SK-N-SH treated with all-trans-retinoic acid at 6 μM for 48 hours (cell line): ENCODE measurements around the gene PHIP.

Source experiments
- ATAC-seq: fragments of 200-7000 bp; cut with Tn5 transposase; 3 replicates; pipeline ENCODE4 v1.9.1; 2020; ENCODE audit warnings: mild to moderate bottlenecking, moderate library complexity
- ARNTL ChIP-seq: fragments of 450-650 bp; formaldehyde crosslinking; IDR thresholded peaks from 2 replicates; pipeline ENCODE4 v1.5.0; 2020; ENCODE audit warnings: low read depth, mild to moderate bottlenecking, moderate library complexity, borderline replicate concordance
- BACH2 ChIP-seq: fragments of 250-450 bp; sonication (Bioruptor Pico); IDR thresholded peaks from 2 replicates; pipeline ENCODE4 v1.9.0; 2021; ENCODE audit warnings: mild to moderate bottlenecking, borderline replicate concordance
- CREB5 ChIP-seq: fragments of 250-450 bp; sonication (Bioruptor Pico); IDR thresholded peaks from 2 replicates; pipeline ENCODE4 v1.5.1; 2020; ENCODE audit warnings: low read depth, mild to moderate bottlenecking, moderate library complexity
- CSDC2 ChIP-seq: fragments of 250-450 bp; sonication (Bioruptor Pico); IDR thresholded peaks from 2 replicates; pipeline ENCODE4 v1.5.0; 2020; ENCODE audit warnings: mild to moderate bottlenecking, moderate library complexity
- CSRNP3 ChIP-seq: fragments of 250-450 bp; sonication (Bioruptor Pico); IDR thresholded peaks from 2 replicates; pipeline ENCODE4 v1.5.1; 2021; ENCODE audit warnings: mild to moderate bottlenecking, moderate library complexity
- ESRRG ChIP-seq: fragments of 250-450 bp; sonication (Bioruptor Pico); IDR thresholded peaks from 2 replicates; pipeline ENCODE4 v1.6.1; 2021; ENCODE audit warnings: mild to moderate bottlenecking
- GLIS3 ChIP-seq: fragments of 250-450 bp; sonication (Bioruptor Pico); IDR thresholded peaks from 2 replicates; pipeline ENCODE4 v1.5.0; 2020; ENCODE audit warnings: mild to moderate bottlenecking, moderate library complexity
- ISL1 ChIP-seq: fragments of 250-450 bp; sonication (Bioruptor Pico); IDR thresholded peaks from 2 replicates; pipeline ENCODE4 v2.1.2; 2022; ENCODE audit warnings: mild to moderate bottlenecking, moderate library complexity
- OSR1 ChIP-seq: fragments of 250-450 bp; sonication (Bioruptor Pico); IDR thresholded peaks from 2 replicates; pipeline ENCODE4 v1.8.0; 2022; ENCODE audit warnings: moderate library complexity, mild to moderate bottlenecking, inconsistent platforms
- PATZ1 ChIP-seq: fragments of 250-450 bp; sonication (Bioruptor Pico); IDR thresholded peaks from 2 replicates; pipeline ENCODE4 v1.8.0; 2020; ENCODE audit warnings: mild to moderate bottlenecking, moderate library complexity, borderline replicate concordance
- POU6F1 ChIP-seq: fragments of 250-450 bp; sonication (Bioruptor Pico); IDR thresholded peaks from 2 replicates; pipeline ENCODE4 v1.8.0; 2021; ENCODE audit warnings: low read depth, mild to moderate bottlenecking, moderate library complexity, borderline replicate concordance
- PPARA ChIP-seq: fragments of 250-450 bp; sonication (Bioruptor Pico); IDR thresholded peaks from 2 replicates; pipeline ENCODE4 v1.5.0; 2020; ENCODE audit warnings: mild to moderate bottlenecking, borderline replicate concordance
- RARB ChIP-seq: fragments of 250-450 bp; sonication (Bioruptor Pico); IDR thresholded peaks from 2 replicates; pipeline ENCODE4 v1.8.0; 2021; ENCODE audit warnings: mild to moderate bottlenecking, moderate library complexity
- SNAI2 ChIP-seq: fragments of 250-450 bp; sonication (Bioruptor Pico); IDR thresholded peaks from 2 replicates; pipeline ENCODE4 v1.5.0; 2020; ENCODE audit warnings: mild to moderate bottlenecking, moderate library complexity
- TCF4 ChIP-seq: fragments of 250-450 bp; sonication (Bioruptor Pico); IDR thresholded peaks from 2 replicates; pipeline ENCODE4 v1.8.0; 2021; ENCODE audit warnings: mild to moderate bottlenecking, moderate library complexity, borderline replicate concordance
- ZC3H10 ChIP-seq: fragments of 250-450 bp; sonication (Bioruptor Pico); IDR thresholded peaks from 2 replicates; pipeline ENCODE4 v1.5.1; 2021; ENCODE audit warnings: mild to moderate bottlenecking, moderate library complexity
- ZFP3 ChIP-seq: fragments of 250-450 bp; sonication (Bioruptor Pico); IDR thresholded peaks from 2 replicates; pipeline ENCODE4 v1.5.0; 2020; ENCODE audit warnings: mild to moderate bottlenecking, moderate library complexity
- ZFP30 ChIP-seq: fragments of 450-650 bp; formaldehyde crosslinking; IDR thresholded peaks from 2 replicates; pipeline ENCODE4 v1.5.0; 2022; ENCODE audit warnings: mild to moderate bottlenecking, moderate library complexity
- ZNF565 ChIP-seq: fragments of 450-650 bp; formaldehyde crosslinking; conservative IDR thresholded peaks from 2 replicates; pipeline ENCODE4 v1.5.0; 2020; ENCODE audit warnings: low read depth, mild to moderate bottlenecking, moderate library complexity
- ZNF70 ChIP-seq: fragments of 450-650 bp; formaldehyde crosslinking; IDR thresholded peaks from 2 replicates; pipeline ENCODE4 v1.5.0; 2020; ENCODE audit warnings: mild to moderate bottlenecking, moderate library complexity
- ZNF8 ChIP-seq: fragments of 450-650 bp; formaldehyde crosslinking; IDR thresholded peaks from 2 replicates; pipeline ENCODE4 v1.5.0; 2020; ENCODE audit warnings: mild to moderate bottlenecking, moderate library complexity

The PHIP gene

GRCh38 chr6:79065232-79065631, 12.8 kb downstream of the PHIP start:
- no peak for ATAC-seq
- TF ChIP-seq ZFP3 (CRISPR knock-in tag) (no peak), BACH2 (CRISPR knock-in tag) (no peak), PPARA (no peak), SNAI2 (CRISPR knock-in tag) (no peak), ZNF565 (CRISPR knock-in tag) (no peak), OSR1 (no peak), PATZ1 (CRISPR knock-in tag) (no peak), ZNF8 (CRISPR knock-in tag) (no peak)

- TF ChIP-seq ARNTL (CRISPR knock-in tag): no peak
- no peak for TF ChIP-seq BACH2 (CRISPR knock-in tag)
- TF ChIP-seq PATZ1 (CRISPR knock-in tag): no peak
- TF ChIP-seq RARB (CRISPR knock-in tag): no peak
- no peak for TF ChIP-seq ZNF565 (CRISPR knock-in tag)
- TF ChIP-seq OSR1: no peak
- TF ChIP-seq ESRRG (CRISPR knock-in tag): no peak
- no peak for ATAC-seq
These were observed 13.4 kb downstream of the PHIP start for GRCh38 chr6:79064635-79065034.

- no peak for TF ChIP-seq ISL1 (CRISPR knock-in tag)
- TF ChIP-seq ESRRG (CRISPR knock-in tag): no peak
- no peak for TF ChIP-seq ZNF565 (CRISPR knock-in tag)
- TF ChIP-seq ZFP30 (CRISPR knock-in tag): no peak
- TF ChIP-seq RARB (CRISPR knock-in tag): no peak
- no peak for TF ChIP-seq ZNF70 (CRISPR knock-in tag)
- TF ChIP-seq ZNF8 (CRISPR knock-in tag): no peak
- no peak for TF ChIP-seq PATZ1 (CRISPR knock-in tag)
- TF ChIP-seq ARNTL (CRISPR knock-in tag): no peak
- no peak for TF ChIP-seq CREB5 (CRISPR knock-in tag)
- TF ChIP-seq BACH2 (CRISPR knock-in tag): no peak
- no peak for TF ChIP-seq ZC3H10 (CRISPR knock-in tag)
- no peak for TF ChIP-seq CSRNP3 (CRISPR knock-in tag)
- no peak for TF ChIP-seq SNAI2 (CRISPR knock-in tag)
- no peak for TF ChIP-seq ZFP3 (CRISPR knock-in tag)
- TF ChIP-seq TCF4 (CRISPR knock-in tag): no peak
- TF ChIP-seq GLIS3 (CRISPR knock-in tag): no peak
- TF ChIP-seq CSDC2 (CRISPR knock-in tag): no peak
- no peak for ATAC-seq
These were observed 15.3 kb downstream of the PHIP start for GRCh38 chr6:79062708-79063107.

GRCh38 chr6:79057746-79058145, 20.3 kb downstream of the PHIP start:
- TF ChIP-seq ZC3H10 (CRISPR knock-in tag) (no peak), CSRNP3 (CRISPR knock-in tag) (no peak), CSDC2 (CRISPR knock-in tag) (no peak), PPARA (no peak), POU6F1 (CRISPR knock-in tag) (no peak)
- TF ChIP-seq, all 23 proteins: peak for 0
- no peak for ATAC-seq
